ENCODE measurements around the gene FRMD8.

- no peak for TF ChIP-seq TBP (IDR thresholded peaks at IDR 0.05; ENCODE audit: low read depth, low read length)
- no peak for TF ChIP-seq JUND (IDR thresholded peaks at IDR 0.05; ENCODE audit: low read length)
- TF ChIP-seq TCF12 (IDR thresholded peaks at IDR 0.05; ENCODE audit: low read depth, low read length), result no peak
- no peak for TF ChIP-seq POLR2A (IDR thresholded peaks at IDR 0.05; ENCODE audit: control extremely low read depth in 1 of 2, low read depth in 2 of 2, low read length in 2 of 2)
- TF ChIP-seq NANOG (IDR thresholded peaks at IDR 0.05; ENCODE audit: insufficient read depth, low read depth, low read length, poor library complexity, severe bottlenecking), result no peak
Observed at GRCh38 chr11:65356394-65356972, 30.0 kb upstream of the FRMD8 start.

Data from H1 (cell line).